GM13976 (cell line): ENCODE data around the gene CALHM1.

Source experiments
- DNase-seq: peaks from one replicate; pipeline ENCODE4 v3.0.0; 2012; ENCODE audit warnings: low spot score
- CTCF ChIP-seq: IDR thresholded peaks from 2 replicates; pipeline ENCODE4 v1.5.1; 2012; ENCODE audit warnings: borderline replicate concordance, mild to moderate bottlenecking; ENCODE audit not compliant: insufficient read depth; ENCODE audit errors: extremely low read depth, missing control alignments, control extremely low read depth
- in situ Hi-C: fragments of 300-500 bp; cut with MboI; formaldehyde crosslinking; loops from one replicate; pipeline ENCODE4 v1.12.0; 2022; ENCODE audit warnings: low sequenced_read_pairs, mixed read lengths, inconsistent platforms; ENCODE audit not compliant: unreplicated experiment

Gene CALHM1

GRCh38 chr10:103450201-103450695, 8.5 kb downstream of the CALHM1 start:
- in situ Hi-C loops = no loop called here
- DNase-seq = no peak
- no peak for TF ChIP-seq CTCF

DNA sequence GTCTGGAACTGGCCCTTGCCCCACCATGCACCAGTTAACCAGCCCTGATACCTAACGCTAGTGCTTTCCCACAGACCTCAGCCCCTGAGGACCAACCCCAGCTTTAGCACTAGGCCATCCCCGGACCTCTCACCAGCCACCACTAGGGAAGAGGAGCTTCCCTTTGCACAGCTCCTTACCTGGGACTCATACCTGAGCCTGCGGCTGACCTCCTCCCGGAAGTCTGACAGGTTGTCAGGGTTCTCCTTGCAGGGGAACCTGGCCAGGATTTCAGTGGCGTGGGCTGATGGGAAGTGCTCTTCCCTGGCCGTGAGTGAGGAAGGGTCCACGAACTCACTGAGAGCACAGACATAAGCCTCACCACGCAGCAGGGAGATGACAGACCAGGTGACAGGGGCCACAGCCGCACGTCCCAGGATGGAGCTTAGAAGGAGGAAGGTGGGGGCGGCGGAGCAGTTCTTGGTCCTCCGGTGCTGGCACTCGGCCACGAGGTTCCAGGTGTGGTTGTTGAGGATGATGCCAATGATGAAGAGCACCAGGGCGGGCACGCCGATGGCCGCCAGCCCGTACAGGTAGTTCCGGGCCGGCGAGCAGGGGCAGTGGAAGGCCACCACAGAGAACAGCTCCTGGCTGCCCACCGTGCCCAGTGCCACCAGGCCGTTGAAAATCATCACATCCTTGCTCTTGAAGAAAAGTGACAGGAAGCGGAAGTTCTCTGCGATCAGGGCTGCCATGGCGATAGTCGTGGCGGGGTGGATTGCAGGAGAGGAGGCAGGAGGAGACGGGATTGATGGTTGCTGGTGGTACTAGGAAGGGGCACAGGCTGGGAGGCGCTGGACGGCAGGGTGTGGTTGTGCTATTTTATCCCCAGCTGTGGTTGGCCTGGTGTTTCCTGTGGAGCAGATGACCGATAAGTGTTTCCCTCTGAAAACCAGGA, 9.2 kb downstream of the CALHM1 start:
- no peak for TF ChIP-seq CTCF
- in situ Hi-C loops = no loop called here
- no peak for DNase-seq

DNA sequence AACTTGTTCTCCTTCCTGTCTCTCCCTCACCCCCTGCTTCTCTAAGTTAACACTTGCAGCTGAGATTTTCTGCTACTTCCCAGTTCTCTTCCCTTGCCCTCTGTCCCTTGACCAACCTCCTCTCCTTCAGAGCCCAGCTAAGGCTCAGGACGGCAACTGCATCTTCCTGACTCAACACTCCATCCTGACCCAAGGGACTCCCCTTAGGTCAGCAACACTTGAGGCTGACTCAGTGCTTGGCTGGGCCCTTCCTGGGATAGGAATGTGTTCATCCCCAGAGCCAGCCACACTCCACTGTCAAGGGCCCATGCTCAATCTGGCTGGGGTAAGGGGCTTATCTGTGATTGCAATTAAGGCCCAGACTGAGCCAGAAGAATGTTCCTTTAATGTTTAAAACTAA, 10.0 kb downstream of the CALHM1 start:
- DNase-seq = no peak
- in situ Hi-C loops = no loop called here
- TF ChIP-seq CTCF = no peak

- DNase-seq = no peak
- in situ Hi-C loops = no loop called here
- no peak for TF ChIP-seq CTCF
Measured at GRCh38 chr10:103447187-103447586, 11.5 kb downstream of the CALHM1 start.

DNA sequence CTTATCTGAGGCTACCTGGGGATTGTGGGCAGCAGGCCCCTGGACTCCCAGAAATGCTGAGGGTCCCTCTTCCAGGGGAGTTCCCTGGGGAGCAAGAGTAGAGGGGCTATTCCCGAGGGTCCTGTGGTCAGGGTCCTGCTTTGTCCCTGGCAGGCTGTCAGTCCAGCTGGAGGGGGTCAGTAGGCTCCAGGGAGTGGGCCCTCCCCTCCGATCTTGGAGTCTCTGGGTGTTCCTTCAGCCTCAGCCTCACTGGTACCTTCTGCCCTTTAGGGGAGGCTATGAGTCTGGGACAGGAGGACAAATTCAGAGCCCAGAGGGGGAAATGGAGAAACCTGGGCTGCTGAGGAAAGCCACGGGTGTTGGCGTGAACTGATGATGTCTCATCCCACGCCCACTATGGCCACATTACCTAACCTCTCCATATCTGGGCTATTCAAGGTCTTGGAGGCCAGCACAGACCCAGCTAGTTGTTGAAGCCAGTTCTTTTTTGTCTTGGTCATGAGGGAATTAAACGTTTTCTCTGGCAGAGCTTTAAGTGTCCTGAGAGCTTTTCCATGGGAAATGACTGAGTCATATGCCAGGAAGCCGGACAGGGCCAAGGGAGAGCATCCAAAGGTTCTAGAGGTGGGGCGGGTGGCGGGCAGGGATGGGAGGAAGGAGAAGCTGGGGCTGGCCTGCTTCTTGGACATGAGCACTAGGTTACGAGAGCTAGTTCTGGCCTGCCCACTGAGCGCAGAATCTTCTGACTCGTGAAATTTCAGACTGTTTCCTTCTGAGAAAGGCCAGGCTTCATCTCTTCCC, 12.7 kb downstream of the CALHM1 start:
- DNase-seq = no peak
- in situ Hi-C loops = no loop called here
- TF ChIP-seq CTCF = no peak

GRCh38 chr10:103445366-103445765, 13.3 kb downstream of the CALHM1 start:
- no peak for TF ChIP-seq CTCF
- no peak for DNase-seq
- in situ Hi-C loops = no loop called here
